ENCODE data around the gene GPR22. TPM values are rescaled to one million over a fixed set of nuclear protein-coding genes. Genes with fewer than 3 reads are reported as not detected.
A peak's percentile ranks its signal among the peaks of the same experiment; 100 is the strongest.

Gene GPR22
- total RNA-seq, 1 experiment from 2014 or later, result not detected

- no peak for DNase-seq (ENCODE audit: low read depth)
Measured at GRCh38 chr7:107474104-107474521, 4.3 kb downstream of the GPR22 start.

- DNase-seq (ENCODE audit: low read depth), result no peak
Measured at GRCh38 chr7:107479303-107479702, 9.4 kb downstream of the GPR22 start.

GRCh38 chr7:107480932-107481331 lies 11.1 kb downstream of the GPR22 start:
- DNase-seq (ENCODE audit: low read depth), result no peak

- DNase-seq (ENCODE audit: low read depth), result no peak
Measured at GRCh38 chr7:107482571-107482970, 12.7 kb downstream of the GPR22 start.

- DNase-seq (ENCODE audit: low read depth), result no peak
Measured at GRCh38 chr7:107486041-107486440, 16.2 kb downstream of the GPR22 start.

GRCh38 chr7:107492875-107493274 lies 23.0 kb downstream of the GPR22 start:
- DNase-seq (ENCODE audit: low read depth), result no peak

- DNase-seq (ENCODE audit: low read depth), result no peak
Measured at GRCh38 chr7:107494315-107494751, 24.5 kb downstream of the GPR22 start.

GRCh38 chr7:107494884-107495283 lies 25.0 kb downstream of the GPR22 start:
- DNase-seq (ENCODE audit: low read depth), result no peak

- DNase-seq (ENCODE audit: low read depth), result no peak
Measured at GRCh38 chr7:107495516-107495915, 25.7 kb downstream of the GPR22 start.

GRCh38 chr7:107499731-107500130 lies 29.9 kb downstream of the GPR22 start:
- DNase-seq (ENCODE audit: low read depth), result no peak

GRCh38 chr7:107501593-107501992 lies 31.7 kb downstream of the GPR22 start:
- DNase-seq (ENCODE audit: low read depth), result peak; percentile 21

GRCh38 chr7:107502154-107502553 lies 32.3 kb downstream of the GPR22 start:
- DNase-seq (ENCODE audit: low read depth), result no peak

- no peak for DNase-seq (ENCODE audit: low read depth)
Measured at GRCh38 chr7:107502797-107503196, 32.9 kb downstream of the GPR22 start.

- no peak for DNase-seq (ENCODE audit: low read depth)
Measured at GRCh38 chr7:107503687-107504086, 33.8 kb downstream of the GPR22 start.

GRCh38 chr7:107505362-107505761 lies 35.5 kb downstream of the GPR22 start:
- DNase-seq (ENCODE audit: low read depth), result no peak

- peak; percentile 39 for DNase-seq (ENCODE audit: low read depth)
Measured at GRCh38 chr7:107505997-107506673, 36.3 kb downstream of the GPR22 start.

GRCh38 chr7:107506674-107507339 lies 37.0 kb downstream of the GPR22 start:
- peak; percentile 75 for DNase-seq (ENCODE audit: low read depth)

Other genes with a start within 250 kb of the GPR22 start
- gene COG5, start 93.9 kb downstream of the GPR22 start, total RNA-seq (2014; rRNA removed; shearing (Covaris generic)), result 20.8 and 62.3 TPM in 2 replicates
- gene DUS4L, start 93.9 kb downstream of the GPR22 start, total RNA-seq (2014; rRNA removed; shearing (Covaris generic)), result 8.1 and 12.5 TPM in 2 replicates
- 120 and 234 TPM in 2 replicates for gene BCAP29, start 110.2 kb downstream of the GPR22 start, total RNA-seq (2014; rRNA removed; shearing (Covaris generic))
- gene SLC26A4, start 190.8 kb downstream of the GPR22 start, total RNA-seq (2014; rRNA removed; shearing (Covaris generic)), result 0.84 and 1.6 TPM in 2 replicates

All from M059J (cell line).